PFSK-1 (cell line): ENCODE measurements around the gene MCRIP1.

Experiments used
- FOXP2 ChIP-seq: optimal IDR thresholded peaks from 2 replicates; pipeline ENCODE3; 2011; ENCODE audit warnings: borderline replicate concordance, control low read depth, inconsistent platforms; ENCODE audit not compliant: insufficient read depth; ENCODE audit errors: extremely low read length, extremely low read depth
- POLR2AphosphoS5 ChIP-seq: IDR thresholded peaks from 2 replicates; pipeline ENCODE4 v1.6.1; 2012; ENCODE audit warnings: low read depth, mild to moderate bottlenecking, control low read depth, low read length, moderate library complexity
- SIN3A ChIP-seq: IDR thresholded peaks from 2 replicates; pipeline ENCODE4 v1.6.1; 2012; ENCODE audit warnings: mild to moderate bottlenecking, low read length, moderate library complexity, borderline replicate concordance; ENCODE audit not compliant: insufficient read depth
- TAF1 ChIP-seq: IDR thresholded peaks from 2 replicates; pipeline ENCODE4 v1.6.1; 2012; ENCODE audit warnings: low read length, control low read depth, borderline replicate concordance; ENCODE audit not compliant: insufficient read depth
- TF ChIP-seq, protein P1 (sequence below), 2 experiments: IDR thresholded peaks; 2 replicates each; pipeline versions ENCODE4 v1.6.1 to v1.8.0; 2011 to 2012; ENCODE audit warnings: low read depth in 2 of 2, low read length in 2 of 2, control low read depth in 1 of 2, inconsistent platforms in 1 of 2, mild to moderate bottlenecking in 1 of 2, moderate library complexity in 1 of 2; ENCODE audit not compliant: insufficient read depth in 1 of 2

Gene MCRIP1

GRCh38 chr17:81812571-81813370 is 20.3 kb downstream of the MCRIP1 start:
- TF ChIP-seq FOXP2 (no peak), SIN3A (no peak), POLR2AphosphoS5 (no peak), TAF1 (no peak)
- TF ChIP-seq, protein P1, sequence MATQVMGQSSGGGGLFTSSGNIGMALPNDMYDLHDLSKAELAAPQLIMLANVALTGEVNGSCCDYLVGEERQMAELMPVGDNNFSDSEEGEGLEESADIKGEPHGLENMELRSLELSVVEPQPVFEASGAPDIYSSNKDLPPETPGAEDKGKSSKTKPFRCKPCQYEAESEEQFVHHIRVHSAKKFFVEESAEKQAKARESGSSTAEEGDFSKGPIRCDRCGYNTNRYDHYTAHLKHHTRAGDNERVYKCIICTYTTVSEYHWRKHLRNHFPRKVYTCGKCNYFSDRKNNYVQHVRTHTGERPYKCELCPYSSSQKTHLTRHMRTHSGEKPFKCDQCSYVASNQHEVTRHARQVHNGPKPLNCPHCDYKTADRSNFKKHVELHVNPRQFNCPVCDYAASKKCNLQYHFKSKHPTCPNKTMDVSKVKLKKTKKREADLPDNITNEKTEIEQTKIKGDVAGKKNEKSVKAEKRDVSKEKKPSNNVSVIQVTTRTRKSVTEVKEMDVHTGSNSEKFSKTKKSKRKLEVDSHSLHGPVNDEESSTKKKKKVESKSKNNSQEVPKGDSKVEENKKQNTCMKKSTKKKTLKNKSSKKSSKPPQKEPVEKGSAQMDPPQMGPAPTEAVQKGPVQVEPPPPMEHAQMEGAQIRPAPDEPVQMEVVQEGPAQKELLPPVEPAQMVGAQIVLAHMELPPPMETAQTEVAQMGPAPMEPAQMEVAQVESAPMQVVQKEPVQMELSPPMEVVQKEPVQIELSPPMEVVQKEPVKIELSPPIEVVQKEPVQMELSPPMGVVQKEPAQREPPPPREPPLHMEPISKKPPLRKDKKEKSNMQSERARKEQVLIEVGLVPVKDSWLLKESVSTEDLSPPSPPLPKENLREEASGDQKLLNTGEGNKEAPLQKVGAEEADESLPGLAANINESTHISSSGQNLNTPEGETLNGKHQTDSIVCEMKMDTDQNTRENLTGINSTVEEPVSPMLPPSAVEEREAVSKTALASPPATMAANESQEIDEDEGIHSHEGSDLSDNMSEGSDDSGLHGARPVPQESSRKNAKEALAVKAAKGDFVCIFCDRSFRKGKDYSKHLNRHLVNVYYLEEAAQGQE (IDR thresholded peaks at IDR 0.05; ENCODE audit: insufficient read depth in 1 of 2, low read depth in 2 of 2, low read length in 2 of 2): no peak

DNA sequence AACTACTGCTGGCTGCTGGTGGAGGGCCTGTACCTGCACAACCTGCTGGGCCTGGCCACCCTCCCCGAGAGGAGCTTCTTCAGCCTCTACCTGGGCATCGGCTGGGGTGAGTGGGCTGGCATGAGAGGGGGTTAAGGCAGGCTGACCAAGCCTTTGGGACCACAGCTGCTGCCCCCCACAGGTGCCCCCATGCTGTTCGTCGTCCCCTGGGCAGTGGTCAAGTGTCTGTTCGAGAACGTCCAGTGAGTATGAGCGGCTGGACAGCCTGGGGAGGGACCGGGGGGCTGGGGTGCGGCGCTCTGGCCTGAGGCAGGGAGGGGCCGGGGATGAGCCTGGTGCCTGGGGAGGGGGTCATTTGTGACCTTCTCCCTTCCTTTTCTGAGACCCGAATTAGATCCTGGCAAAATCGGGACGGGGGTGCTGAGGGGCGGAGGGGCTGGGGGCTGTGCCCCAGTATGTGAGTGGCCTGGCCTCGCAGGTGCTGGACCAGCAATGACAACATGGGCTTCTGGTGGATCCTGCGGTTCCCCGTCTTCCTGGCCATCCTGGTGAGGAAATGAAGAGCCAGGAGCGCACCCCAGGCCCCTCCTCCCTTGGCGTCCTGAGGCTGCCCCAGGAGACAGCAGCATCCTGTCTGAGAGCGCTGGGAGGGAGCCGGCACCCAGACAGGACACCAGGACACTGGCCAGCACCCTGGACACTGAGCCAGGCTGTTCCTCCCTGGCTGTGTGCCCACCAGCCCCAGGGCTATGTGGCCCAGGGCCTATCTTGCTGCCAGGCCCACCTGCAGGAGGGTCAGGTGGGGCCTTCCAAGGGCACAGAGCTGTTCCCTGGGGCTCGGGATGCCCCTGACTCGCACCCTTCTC is 21.2 kb downstream of the MCRIP1 start:
- TF ChIP-seq, protein P1 (IDR thresholded peaks at IDR 0.05; ENCODE audit: insufficient read depth in 1 of 2, low read depth in 2 of 2, low read length in 2 of 2): no peak
- no peak for TF ChIP-seq SIN3A
- no peak for TF ChIP-seq FOXP2
- TF ChIP-seq TAF1: no peak
- no peak for TF ChIP-seq POLR2AphosphoS5

- TF ChIP-seq FOXP2 (no peak), TAF1 (no peak), SIN3A (no peak), POLR2AphosphoS5 (no peak)
- TF ChIP-seq, protein P1 (IDR thresholded peaks at IDR 0.05; ENCODE audit: insufficient read depth in 1 of 2, low read depth in 2 of 2, low read length in 2 of 2): no peak
Measured at GRCh38 chr17:81810892-81811704, 22.0 kb downstream of the MCRIP1 start.

DNA sequence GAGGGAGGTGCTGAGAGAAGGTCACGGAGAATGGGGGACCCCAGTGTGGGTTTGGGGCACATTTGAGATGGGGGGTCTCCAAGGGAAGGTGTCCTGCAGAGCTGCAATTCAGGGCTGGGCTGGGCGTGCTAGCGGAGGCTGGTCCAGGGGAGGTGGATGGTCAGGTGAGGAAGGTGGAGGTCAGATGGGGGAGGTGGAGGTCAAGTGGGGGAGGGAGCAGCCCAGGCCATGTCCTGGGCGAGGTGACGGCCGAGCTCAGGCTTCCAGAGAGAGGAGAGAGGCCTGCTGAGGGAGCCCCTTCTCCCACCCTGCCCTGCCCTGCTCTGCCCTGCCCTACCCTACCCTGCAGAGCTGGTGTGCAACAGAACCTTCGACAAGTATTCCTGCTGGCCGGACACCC is 22.6 kb downstream of the MCRIP1 start:
- no peak for TF ChIP-seq FOXP2
- TF ChIP-seq, protein P1 (IDR thresholded peaks at IDR 0.05; ENCODE audit: insufficient read depth in 1 of 2, low read depth in 2 of 2, low read length in 2 of 2): no peak
- no peak for TF ChIP-seq SIN3A
- no peak for TF ChIP-seq POLR2AphosphoS5
- TF ChIP-seq TAF1: no peak
